CD4-positive, alpha-beta T cell treated with Interleukin-1 beta for 1 hour (primary cell): ENCODE results near the gene SIX1.

Source experiments
- DNase-seq, 2 donors: peaks; one replicate each; pipeline ENCODE4 v3.0.0-alpha.2; 2020 to 2022

The SIX1 gene

DNA sequence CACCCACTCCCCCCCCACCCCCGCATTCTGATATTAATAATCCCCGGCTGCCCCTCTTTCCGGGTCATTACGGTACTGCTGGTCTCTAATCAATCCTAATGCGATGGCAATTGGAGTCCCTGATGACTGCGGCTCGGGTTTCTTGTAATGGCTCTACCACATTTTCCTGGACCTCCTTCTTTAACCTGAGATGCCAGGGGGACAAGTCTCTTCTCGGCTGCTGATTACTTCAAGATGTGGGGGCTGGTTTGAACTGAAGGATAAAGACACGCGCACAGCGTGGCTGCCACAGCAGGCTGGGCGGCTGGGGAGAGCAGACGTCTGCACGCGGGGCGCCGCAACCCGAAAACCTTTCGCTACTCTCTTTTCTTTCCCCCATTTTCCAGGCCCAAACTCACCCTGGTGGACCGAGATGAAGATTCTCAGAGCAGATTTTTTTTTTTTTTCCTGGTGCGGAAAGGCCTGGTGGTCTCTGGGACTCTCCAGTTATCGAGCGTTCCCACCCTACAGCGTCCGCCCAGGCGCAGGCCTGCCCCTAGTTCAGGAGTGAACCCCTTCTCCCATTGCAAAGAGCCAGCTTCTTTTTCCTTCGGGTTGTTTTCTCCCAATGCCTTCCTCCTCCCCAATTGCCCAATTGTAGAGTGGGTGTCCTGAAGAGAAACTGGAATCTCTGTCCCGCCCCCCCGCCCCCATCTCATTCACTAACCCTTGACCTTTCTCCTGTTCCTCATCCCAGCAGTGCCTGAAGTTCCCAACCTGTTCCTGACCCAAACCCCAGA, 6.0 kb upstream of the SIX1 start:
- no peak for DNase-seq

DNA sequence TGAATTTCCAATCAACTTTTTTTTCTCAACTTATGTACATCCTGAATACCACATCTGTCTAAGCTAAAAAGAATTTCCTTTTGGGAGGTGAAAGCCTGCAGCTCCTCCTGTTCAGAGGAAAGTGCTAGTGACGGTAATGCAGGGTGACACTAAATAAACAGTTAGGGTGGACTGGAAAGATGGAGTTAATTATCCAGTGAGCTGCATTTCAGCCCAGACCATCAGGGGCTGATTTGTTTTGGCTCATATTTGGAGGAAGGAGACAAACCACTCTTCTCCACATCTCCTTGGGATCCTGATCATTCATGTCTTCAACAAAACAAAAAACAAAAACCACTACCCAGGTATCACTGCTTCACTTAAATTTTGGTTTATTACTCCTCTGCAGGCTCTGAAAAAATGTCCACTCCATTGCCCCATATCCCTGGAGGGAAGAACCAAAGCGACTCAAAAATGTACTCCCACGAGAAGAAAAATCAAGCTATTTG, 5.1 kb upstream of the SIX1 start:
- no peak for DNase-seq

DNA sequence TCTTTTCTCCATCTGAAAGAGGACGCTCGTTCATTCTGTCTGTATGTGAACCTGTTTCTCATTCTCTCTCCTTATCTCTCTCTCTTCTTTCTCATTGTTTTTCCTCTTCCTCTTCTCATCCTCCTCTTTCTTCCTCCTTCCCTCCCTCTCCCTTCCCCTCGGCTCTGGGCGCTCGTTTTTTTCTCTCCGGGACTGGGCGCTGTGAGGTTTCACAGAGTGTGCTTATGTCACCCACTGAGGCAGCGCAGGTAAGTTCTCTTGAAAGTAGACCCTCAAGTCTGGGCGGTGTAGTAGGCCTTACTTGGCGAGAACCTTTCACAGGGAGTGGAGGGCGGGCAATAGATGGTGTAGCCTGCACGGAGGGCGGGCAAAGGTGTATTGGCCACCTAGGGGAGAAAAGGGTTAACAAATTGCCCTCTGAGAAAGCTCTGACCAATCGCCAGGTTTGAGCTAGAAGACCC, 4.5 kb upstream of the SIX1 start:
- no peak for DNase-seq

DNA sequence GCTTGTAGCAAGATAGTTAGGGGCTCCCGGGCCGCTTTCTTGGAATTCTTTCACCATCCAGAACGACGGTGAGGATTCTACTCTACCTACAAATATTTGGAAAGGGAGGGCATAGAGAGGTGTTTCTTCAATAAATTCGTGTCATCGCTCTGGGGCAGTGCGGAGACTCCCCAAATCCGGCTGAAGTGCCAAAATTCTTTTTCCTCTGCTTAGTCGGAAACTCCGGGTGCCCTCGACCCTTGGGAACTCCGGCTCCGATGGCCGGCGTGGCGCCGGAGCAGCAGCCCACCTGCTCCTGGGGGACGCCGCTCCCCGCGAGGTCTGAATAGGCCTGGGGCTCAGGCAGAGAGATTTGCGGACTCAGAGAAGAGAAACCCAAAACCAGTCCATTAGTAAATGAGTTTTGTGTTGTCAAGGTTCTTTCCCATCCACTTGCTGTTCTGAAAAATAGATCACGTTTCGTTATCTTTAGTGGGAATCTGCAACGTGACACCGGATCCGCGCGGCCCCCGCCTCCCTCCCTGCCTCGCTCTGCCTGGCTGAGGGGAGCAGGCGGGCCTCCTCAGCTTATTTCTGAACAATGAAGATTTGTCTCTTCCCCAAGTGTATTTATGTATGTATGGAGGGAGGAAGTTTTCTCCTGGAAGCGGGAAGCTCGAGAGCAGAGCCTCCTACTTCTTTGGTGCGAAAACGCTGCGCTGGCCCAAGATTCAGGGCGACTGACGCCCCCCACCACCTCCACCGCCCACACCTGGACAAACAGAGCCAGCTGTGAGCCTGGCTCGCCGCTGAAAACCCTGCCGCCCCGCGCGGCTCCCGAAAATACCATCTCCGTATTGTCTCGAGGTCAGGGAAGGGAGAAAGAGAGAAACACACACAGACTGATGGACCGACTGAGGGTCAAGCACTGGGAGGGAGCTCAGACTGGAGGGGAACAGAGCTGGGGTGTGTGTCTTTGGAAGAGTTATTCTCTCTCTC, 3.7 kb upstream of the SIX1 start:
- DNase-seq, result no peak

DNA sequence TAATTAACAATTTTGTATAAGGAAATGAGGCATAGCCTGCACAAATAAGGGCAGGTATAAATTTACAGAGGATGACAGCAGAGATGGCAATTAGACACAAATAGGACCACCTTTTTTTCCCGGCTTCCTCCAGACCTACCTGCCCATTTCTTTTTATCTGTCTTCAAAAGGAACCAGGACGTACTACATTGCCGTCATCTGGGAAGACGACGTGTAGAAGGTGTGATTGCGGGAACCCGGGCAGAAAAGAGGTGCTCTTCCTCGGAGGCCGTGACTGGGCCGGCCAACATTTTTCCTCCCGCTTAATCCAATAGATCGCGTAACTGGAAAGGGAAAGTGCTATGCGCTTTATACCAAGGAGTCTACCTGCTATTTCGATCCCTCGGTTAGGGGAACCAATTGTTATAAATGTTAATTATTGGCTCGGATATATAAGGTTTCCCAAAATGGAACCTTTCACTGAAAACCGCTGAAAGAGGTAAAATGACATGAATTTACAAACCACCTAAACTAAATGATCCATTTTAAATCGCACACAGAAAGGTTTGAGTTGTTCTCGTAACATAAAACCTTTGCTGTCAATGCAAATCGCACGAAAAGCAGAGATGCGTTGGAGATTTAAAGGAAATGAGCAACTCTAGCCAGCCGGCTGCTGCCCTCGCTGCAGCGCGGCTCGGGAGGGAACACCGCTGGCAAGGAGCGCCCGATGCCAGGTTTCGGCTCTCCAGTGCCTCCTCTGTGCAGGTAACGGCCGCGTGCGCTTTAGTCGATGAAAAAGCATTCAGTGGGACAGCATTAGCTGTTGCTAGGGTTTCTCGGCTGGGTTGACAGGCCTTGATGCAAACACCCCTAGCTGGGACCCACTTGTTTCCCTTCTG, 2.8 kb upstream of the SIX1 start:
- no peak for DNase-seq

DNA sequence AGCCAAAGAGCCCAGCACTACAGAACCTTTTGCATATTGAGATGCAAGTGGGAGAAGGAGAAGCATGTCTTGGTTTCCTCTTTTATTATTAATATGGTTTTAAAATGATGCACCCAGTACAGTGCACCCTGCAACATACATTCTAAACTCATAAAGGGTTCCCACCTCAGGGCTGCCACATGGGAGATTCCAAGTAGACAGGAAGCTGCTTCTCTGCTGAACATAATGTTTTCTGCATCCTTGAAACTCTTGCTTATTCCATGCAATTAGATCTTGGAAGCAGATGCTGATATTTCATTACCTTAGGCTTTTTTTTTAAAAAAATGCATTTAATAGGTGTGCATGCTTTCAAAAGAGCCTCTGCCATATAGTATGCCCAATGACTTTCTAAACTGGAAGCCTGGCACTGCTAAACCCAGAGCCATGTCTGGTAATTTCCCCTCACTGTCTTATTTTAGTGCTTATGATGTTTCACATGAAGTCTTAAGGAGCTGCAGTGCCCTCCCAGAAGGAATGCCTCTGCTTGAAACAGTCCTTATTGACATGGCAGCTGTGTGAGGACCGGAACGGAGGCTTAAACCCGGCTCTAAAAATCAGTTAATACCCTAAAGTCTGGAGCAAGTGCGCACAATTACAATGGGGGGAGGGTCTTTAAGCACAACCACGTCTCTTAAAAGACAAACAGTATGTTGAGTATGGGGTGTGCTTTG, 2.0 kb upstream of the SIX1 start:
- DNase-seq, result no peak

DNA sequence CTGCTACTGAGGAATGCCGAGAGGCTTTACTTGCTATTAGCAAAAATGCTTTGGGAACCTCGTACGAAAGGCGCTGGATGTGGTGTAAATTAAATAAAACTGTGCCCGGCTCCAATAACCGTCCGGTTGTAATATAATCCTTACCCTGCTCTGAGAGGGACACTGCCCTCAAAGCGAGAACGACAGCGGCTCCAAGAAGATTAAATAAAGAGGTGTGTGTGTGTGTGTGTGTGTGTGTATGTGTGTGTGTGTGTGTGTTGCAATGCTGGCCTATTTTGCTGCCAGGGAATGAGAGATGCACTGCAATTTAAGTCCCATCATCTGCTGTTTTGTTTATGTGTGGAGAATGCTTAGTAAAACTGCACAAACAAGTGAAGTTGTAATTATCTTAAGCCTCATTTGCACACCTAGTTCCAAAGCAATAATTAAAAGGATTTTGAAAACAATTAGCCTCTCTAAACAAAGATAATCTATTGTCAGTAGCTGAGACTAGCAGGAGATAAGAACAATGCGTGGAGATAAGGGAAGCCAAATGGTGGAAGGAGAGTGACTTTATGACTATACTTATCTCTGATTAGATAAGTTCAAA, 1.2 kb upstream of the SIX1 start:
- no peak for DNase-seq

DNA sequence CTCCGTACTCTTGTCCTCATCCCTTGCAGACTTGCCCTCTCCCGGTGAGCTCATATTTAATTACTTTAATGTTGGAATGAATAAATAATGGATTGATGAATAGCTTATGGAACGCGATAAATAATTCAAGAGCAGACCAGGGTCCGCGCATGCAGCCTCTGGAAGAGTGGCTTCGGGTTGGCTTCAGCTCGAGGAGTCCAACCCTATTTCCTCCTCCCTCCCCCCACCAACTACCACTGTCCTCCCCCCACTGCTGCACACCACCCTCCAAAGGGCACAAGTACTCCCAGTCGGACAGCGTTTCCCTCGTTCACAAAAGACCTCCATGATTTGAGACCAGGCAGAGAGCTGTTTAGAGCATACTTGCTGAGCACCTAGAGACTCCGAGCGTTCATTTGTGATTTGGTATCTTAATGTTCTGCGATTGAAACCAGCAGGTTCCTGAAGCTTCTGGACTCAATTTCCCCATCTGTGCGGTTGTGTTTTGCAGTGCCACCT, 647 bp upstream of the SIX1 start:
- DNase-seq, result no peak

DNA sequence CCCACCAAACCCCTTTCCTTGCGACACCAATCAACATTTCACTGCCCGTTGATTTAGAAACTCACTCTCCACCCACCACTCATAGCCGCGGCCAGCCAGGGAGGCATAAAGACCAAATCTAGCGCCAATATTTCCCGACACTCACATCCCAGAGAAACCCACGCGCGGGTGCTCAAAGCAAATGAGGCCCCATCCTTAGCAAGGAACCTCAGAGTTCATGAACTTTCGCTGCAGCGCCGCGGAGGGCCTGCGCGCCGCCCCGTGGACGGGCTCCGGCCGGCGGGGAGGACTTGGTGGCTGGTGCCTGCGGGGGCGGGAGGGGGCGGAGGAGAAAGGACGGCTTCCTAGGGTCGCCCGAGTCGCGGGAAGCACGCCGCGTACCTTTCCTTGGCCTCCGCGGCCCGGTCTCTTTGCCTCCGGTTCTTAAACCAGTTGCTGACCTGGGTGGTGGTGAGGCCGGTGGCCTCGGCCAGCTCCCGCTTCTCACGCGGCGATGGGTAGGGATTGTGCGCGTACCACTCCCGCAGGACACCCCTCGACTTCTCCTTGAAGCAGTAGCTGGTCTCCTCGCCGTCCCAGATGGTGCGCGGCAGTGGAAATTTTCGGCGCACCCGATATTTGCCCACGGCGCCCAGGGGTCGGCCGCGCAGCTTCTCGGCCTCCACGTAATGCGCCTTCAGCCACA, 886 bp downstream of the SIX1 start:
- DNase-seq, result no peak

DNA sequence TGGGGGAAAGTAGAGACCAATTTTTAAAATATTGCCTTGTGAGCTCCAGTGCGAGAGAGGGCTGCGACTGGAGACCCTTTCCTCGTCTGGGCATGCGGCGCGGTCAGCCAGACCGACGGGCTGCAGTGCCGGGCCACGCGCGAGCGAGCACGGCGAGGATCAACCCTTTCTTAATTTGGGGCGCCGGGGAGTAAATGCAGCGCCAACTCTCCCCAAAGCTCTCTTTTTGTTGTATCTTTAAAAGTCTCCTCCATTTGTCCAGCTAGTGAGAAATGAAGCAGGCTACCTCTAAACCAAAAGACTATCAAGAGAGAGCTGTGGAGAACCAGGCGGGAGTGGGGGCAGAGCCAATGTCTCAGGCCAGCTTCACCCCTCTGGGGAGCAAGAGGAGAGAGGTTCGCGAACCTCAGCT, 1.4 kb downstream of the SIX1 start:
- DNase-seq, result no peak

DNA sequence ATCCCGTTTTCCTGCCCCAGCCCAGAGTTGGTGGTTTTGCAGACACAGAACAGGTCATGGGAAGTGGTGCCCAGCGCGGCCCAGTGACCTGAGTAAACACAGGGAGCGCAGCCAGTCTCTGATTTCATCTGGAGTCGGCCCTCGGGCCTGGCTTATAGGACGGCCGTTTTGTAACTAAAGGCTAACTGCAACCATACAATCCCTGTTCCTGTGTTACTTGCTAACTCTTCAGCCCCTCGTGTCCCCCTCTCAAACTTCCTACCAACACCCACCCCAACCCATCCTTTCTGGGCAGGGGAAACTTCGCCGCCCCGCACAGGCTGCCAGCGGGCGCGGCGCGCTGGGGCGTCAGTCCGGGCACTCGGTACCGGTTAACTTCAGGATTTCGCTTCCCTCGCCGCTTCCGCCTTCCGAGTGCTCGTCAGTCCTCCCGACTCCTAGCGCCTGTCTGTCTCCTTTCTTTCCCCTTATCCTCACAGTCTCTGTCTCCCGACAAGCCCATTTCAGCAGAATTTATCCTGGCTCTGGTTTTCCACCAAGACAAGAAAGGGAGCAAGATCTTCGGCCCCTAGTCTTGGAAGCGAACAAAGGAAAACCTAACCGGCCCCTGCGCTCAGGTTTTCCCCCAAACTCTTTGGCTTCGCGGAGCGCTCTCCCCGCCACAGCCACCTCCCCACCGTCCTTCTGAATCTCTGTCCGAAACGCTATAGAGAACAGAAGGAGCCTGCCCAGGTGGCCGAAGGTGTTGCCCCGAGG, 2.0 kb downstream of the SIX1 start:
- DNase-seq, result no peak

DNA sequence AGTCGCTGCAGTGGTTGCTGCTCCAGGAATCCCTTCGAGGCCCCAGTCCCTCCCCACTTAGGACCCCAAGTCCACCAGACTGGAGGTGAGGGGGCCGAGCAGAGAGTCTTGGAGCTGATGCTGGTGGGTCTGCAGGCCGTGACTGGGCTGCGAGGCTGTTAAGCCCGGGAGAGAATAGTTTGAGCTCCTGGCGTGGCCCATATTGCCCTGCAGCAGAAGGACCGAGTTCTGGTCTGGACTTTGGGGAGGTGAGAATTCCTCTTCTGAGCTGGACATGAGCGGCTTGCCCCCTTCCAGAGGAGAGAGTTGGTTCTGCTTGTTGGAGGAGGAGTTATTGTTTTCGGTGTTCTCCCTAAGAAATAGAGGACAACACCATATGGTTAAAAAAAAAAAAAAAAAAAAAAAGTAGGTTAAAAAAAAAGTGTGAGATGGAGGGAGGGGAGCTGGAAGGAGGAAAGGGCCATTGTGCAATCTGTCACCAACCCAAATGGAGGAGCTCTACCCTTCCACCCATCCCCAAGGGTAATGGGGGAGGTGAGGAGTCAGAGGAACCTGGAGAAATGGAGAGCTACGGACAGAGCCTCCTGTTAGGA, 3.0 kb downstream of the SIX1 start:
- DNase-seq, result no peak

DNA sequence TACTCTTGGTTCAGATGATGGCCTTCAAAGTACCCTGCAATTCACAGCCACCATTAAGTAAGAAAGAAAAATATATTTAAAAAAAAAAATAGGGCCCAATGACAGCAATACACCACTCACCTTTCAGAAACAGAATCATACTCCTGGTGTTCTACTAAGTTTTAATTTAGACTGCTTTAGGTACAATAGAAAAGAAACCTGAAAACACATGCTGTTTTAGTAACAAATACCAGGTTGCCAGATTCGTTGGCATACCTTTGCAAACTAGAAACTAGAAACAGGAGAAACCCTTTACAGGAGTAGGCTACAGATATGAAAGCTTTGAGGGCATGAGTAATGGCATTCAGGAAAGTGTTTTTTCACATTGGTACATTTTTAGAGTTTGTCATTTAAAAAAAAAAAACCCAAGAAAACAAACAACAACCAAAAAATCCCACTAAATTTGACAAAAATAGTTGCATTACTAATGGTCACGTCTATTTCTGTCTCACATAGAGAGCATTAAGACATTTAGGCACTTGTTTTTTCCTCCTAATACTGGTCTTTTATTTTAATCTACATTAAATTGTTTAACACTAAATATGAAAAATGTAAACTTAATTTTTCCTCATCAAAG, 4.0 kb downstream of the SIX1 start:
- no peak for DNase-seq

DNA sequence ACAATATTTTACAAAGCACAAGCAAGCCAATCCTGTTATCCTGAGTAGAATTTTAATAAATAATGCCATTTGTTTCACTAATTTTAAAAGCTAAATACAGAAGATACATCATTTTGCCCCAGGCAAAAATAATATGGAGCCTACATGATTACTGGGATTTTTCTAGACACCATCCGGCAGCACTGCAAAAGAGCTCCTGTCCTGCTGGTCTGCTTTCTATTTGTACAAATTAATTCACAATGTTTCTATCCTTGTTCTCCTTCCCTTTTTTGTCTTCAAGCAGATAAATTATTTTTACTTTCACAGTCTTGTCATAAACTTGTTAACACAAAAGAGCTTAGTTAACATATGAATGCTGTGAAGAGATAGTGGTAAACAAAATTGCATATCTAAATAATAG, 4.6 kb downstream of the SIX1 start:
- DNase-seq, result no peak

DNA sequence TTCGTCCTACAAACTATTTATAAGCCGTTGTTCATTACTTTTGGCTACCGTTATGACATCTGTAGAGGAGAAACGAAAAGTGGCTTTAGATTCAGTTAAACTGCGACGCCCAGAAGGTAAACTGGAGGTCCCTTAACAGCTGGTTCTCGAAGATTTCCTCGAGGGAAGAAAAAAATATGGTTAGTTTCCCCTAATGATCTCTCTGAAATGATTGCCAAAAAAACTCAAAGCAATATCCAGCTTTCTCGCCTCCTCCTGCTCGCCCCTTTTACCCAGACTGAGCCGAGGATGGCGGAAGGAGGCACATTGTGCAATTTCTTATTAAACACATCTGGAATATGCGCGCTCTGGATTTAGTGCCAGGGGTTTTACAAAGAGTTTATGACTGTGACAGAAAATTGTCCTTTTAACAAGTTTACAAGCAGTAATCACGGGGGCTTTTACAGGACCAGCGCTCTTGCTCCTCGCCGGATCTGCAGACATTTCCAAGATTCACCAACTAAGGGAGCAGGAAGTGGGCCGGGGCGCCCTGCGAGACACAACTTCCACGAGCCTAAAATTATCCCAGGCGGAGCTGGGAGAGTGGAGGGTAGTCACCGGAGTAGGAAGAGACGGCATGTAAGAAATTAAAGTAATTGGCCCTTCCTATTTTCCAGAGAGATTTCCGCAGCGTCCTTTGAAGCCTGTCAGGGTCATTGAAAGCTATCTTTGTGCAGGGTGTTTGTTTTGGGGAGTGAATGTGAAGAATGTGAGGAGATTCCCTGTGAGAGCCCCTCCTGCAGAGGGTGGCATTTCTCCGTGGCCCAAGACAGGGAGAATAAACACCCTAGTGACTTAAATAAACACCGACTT, 5.6 kb downstream of the SIX1 start:
- DNase-seq, result no peak

DNA sequence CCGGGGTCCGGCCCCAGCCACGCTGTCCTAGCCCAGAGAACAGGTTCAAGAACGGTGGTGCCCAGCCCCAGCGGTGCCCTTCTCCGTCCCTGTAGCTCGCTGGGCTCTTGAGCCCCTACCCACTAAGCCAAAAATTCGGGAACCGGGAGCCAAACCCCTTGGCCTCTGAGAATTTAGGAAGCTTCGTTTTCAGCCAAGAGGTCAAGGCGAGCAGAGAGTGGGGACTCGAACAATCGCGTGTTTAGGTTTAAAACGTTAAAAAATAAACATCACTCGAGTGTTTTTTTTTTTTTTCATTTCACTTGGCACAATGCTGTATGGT, 6.2 kb downstream of the SIX1 start:
- DNase-seq, result no peak

DNA sequence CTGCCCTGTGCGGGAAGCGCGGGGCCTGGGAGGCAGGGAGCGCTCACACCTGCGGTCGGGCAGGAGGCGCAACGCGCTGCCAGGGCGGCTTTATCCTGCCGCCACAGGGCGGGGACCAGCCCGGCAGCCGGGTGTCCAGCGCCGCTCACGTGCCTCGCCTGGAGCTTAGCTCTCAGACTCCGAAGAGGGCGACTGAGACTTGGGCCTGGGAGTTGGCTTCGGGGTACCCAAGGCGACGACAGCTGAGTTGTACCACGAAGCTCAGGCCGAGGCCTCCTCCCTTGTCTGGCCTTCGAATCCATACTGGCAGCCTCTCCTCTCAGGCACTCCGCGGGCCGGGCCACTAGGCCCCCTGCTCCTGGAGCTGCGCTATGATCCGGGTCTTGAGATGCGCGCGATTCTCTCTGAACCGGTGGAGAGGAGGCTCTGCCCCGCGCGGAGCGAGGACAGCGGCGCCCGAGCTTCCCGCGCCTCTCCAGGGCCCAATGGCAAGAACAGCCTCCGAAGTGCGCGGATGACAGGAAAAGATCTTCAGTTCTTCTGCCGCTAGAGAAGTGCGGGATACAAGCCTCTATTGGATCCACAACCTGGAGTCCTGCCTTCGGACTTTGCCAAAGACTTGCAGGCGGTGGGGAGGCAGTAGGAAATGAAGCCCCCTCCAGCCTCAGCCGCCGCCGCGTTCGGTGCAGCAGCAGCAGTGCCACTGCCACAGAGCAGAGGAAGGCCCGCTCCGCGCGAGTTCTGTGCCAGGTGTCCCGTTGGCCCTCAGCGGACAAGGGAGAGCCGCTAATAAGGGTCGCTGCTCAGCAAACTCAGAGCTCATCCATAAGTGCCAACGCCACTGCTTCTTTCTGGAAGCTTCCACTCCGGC, 6.8 kb downstream of the SIX1 start:
- no peak for DNase-seq
